Measurements from ENCODE around the gene ZDHHC3. TPM values are rescaled to one million over a fixed set of nuclear protein-coding genes. Genes with fewer than 3 reads are reported as not detected.

ZDHHC3 gene
- total RNA-seq, 1 donor from 2014 or later = 25.6 TPM

- H3K4me3 ChIP-seq (ENCODE audit: low read length in 3 of 3) = no peak overlapping the region
- no peaks in the 10 kb centered on the region for H3K4me1 ChIP-seq (ENCODE audit: control insufficient read depth in 3 of 3, insufficient read depth in 3 of 3, low read length in 3 of 3)
- no peak overlapping the region for H3K9ac ChIP-seq (ENCODE audit: low read depth in 1 of 3, low read length in 3 of 3)
- H3K27me3 ChIP-seq (ENCODE audit: control insufficient read depth in 3 of 3, insufficient read depth in 3 of 3, low read length in 3 of 3) = no peaks in the 10 kb centered on the region
- peaks cover 45 to 57% (median 49%) of the 10 kb centered on the region in 3 donors for H3K36me3 ChIP-seq (ENCODE audit: control insufficient read depth in 3 of 3, insufficient read depth in 3 of 3, low read length in 3 of 3)
- H3K27ac ChIP-seq (ENCODE audit: low read depth, low read length) = no peak overlapping the region
- no peaks in the 10 kb centered on the region for H3K9me3 ChIP-seq (ENCODE audit: control insufficient read depth in 3 of 3, low read length in 3 of 3)
Measured at GRCh38 chr3:44932986-44933944, 42.7 kb downstream of the ZDHHC3 start.

GRCh38 chr3:44932271-44932670 lies 43.7 kb downstream of the ZDHHC3 start:
- Histone ChIP-seq H3K4me3 (ENCODE audit: low read length in 3 of 3) (no peak overlapping the region), H3K9me3 (ENCODE audit: control insufficient read depth in 3 of 3, low read length in 3 of 3) (no peaks in the 10 kb centered on the region), H3K27ac (ENCODE audit: low read depth, low read length) (no peak overlapping the region), H3K4me1 (ENCODE audit: control insufficient read depth in 3 of 3, insufficient read depth in 3 of 3, low read length in 3 of 3) (no peaks in the 10 kb centered on the region), H3K9ac (ENCODE audit: low read depth in 1 of 3, low read length in 3 of 3) (no peak overlapping the region), H3K36me3 (ENCODE audit: control insufficient read depth in 3 of 3, insufficient read depth in 3 of 3, low read length in 3 of 3) (peaks cover 49 to 57% (median 51%) of the 10 kb centered on the region in 3 donors), H3K27me3 (ENCODE audit: control insufficient read depth in 3 of 3, insufficient read depth in 3 of 3, low read length in 3 of 3) (no peaks in the 10 kb centered on the region)

GRCh38 chr3:44931791-44932190 lies 44.2 kb downstream of the ZDHHC3 start:
- Histone ChIP-seq H3K27me3 (ENCODE audit: control insufficient read depth in 3 of 3, insufficient read depth in 3 of 3, low read length in 3 of 3) (no peaks in the 10 kb centered on the region), H3K4me3 (ENCODE audit: low read length in 3 of 3) (no peak overlapping the region), H3K9me3 (ENCODE audit: control insufficient read depth in 3 of 3, low read length in 3 of 3) (no peaks in the 10 kb centered on the region), H3K36me3 (ENCODE audit: control insufficient read depth in 3 of 3, insufficient read depth in 3 of 3, low read length in 3 of 3) (peaks cover 52 to 62% (median 53%) of the 10 kb centered on the region in 3 donors), H3K4me1 (ENCODE audit: control insufficient read depth in 3 of 3, insufficient read depth in 3 of 3, low read length in 3 of 3) (no peaks in the 10 kb centered on the region), H3K9ac (ENCODE audit: low read depth in 1 of 3, low read length in 3 of 3) (no peak overlapping the region), H3K27ac (ENCODE audit: low read depth, low read length) (no peak overlapping the region)

GRCh38 chr3:44930911-44931310 lies 45.1 kb downstream of the ZDHHC3 start:
- Histone ChIP-seq H3K9ac (ENCODE audit: low read depth in 1 of 3, low read length in 3 of 3) (no peak overlapping the region), H3K9me3 (ENCODE audit: control insufficient read depth in 3 of 3, low read length in 3 of 3) (no peaks in the 10 kb centered on the region), H3K36me3 (ENCODE audit: control insufficient read depth in 3 of 3, insufficient read depth in 3 of 3, low read length in 3 of 3) (peaks cover 56 to 69% (median 61%) of the 10 kb centered on the region in 3 donors), H3K4me1 (ENCODE audit: control insufficient read depth in 3 of 3, insufficient read depth in 3 of 3, low read length in 3 of 3) (no peaks in the 10 kb centered on the region), H3K27me3 (ENCODE audit: control insufficient read depth in 3 of 3, insufficient read depth in 3 of 3, low read length in 3 of 3) (no peaks in the 10 kb centered on the region), H3K4me3 (ENCODE audit: low read length in 3 of 3) (no peak overlapping the region), H3K27ac (ENCODE audit: low read depth, low read length) (no peak overlapping the region)

GRCh38 chr3:44929782-44930181 lies 46.2 kb downstream of the ZDHHC3 start:
- Histone ChIP-seq H3K36me3 (ENCODE audit: control insufficient read depth in 3 of 3, insufficient read depth in 3 of 3, low read length in 3 of 3) (peaks cover 56 to 76% (median 67%) of the 10 kb centered on the region in 3 donors), H3K27ac (ENCODE audit: low read depth, low read length) (no peak overlapping the region), H3K27me3 (ENCODE audit: control insufficient read depth in 3 of 3, insufficient read depth in 3 of 3, low read length in 3 of 3) (no peaks in the 10 kb centered on the region), H3K4me1 (ENCODE audit: control insufficient read depth in 3 of 3, insufficient read depth in 3 of 3, low read length in 3 of 3) (no peaks in the 10 kb centered on the region), H3K4me3 (ENCODE audit: low read length in 3 of 3) (no peak overlapping the region), H3K9me3 (ENCODE audit: control insufficient read depth in 3 of 3, low read length in 3 of 3) (no peaks in the 10 kb centered on the region), H3K9ac (ENCODE audit: low read depth in 1 of 3, low read length in 3 of 3) (no peak overlapping the region)

- Histone ChIP-seq H3K4me1 (ENCODE audit: control insufficient read depth in 3 of 3, insufficient read depth in 3 of 3, low read length in 3 of 3) (no peaks in the 10 kb centered on the region), H3K36me3 (ENCODE audit: control insufficient read depth in 3 of 3, insufficient read depth in 3 of 3, low read length in 3 of 3) (peaks cover 48 to 65% (median 62%) of the 10 kb centered on the region in 3 donors)
Measured at GRCh38 chr3:44927371-44927770, 48.6 kb downstream of the ZDHHC3 start.

GRCh38 chr3:44926921-44927320 lies 49.1 kb downstream of the ZDHHC3 start:
- Histone ChIP-seq H3K27ac (ENCODE audit: low read depth, low read length) (no peak overlapping the region), H3K9ac (ENCODE audit: low read depth in 1 of 3, low read length in 3 of 3) (no peak overlapping the region), H3K27me3 (ENCODE audit: control insufficient read depth in 3 of 3, insufficient read depth in 3 of 3, low read length in 3 of 3) (no peaks in the 10 kb centered on the region), H3K4me3 (ENCODE audit: low read length in 3 of 3) (no peak overlapping the region), H3K4me1 (ENCODE audit: control insufficient read depth in 3 of 3, insufficient read depth in 3 of 3, low read length in 3 of 3) (no peaks in the 10 kb centered on the region), H3K36me3 (ENCODE audit: control insufficient read depth in 3 of 3, insufficient read depth in 3 of 3, low read length in 3 of 3) (peaks cover 45 to 66% (median 63%) of the 10 kb centered on the region in 3 donors), H3K9me3 (ENCODE audit: control insufficient read depth in 3 of 3, low read length in 3 of 3) (no peaks in the 10 kb centered on the region)

More at GRCh38 chr3:44927371-44927770, 48.6 kb downstream of the ZDHHC3 start:
- Histone ChIP-seq H3K4me3 (ENCODE audit: low read length in 3 of 3) (no peak overlapping the region), H3K9ac (ENCODE audit: low read depth in 1 of 3, low read length in 3 of 3) (no peak overlapping the region), H3K27ac (ENCODE audit: low read depth, low read length) (no peak overlapping the region), H3K9me3 (ENCODE audit: control insufficient read depth in 3 of 3, low read length in 3 of 3) (no peaks in the 10 kb centered on the region), H3K27me3 (ENCODE audit: control insufficient read depth in 3 of 3, insufficient read depth in 3 of 3, low read length in 3 of 3) (no peaks in the 10 kb centered on the region)

GRCh38 chr3:44926172-44926571 lies 49.8 kb downstream of the ZDHHC3 start:
- Histone ChIP-seq H3K9me3 (ENCODE audit: control insufficient read depth in 3 of 3, low read length in 3 of 3) (no peaks in the 10 kb centered on the region), H3K27me3 (ENCODE audit: control insufficient read depth in 3 of 3, insufficient read depth in 3 of 3, low read length in 3 of 3) (no peaks in the 10 kb centered on the region), H3K4me3 (ENCODE audit: low read length in 3 of 3) (no peak overlapping the region), H3K36me3 (ENCODE audit: control insufficient read depth in 3 of 3, insufficient read depth in 3 of 3, low read length in 3 of 3) (peaks cover 44 to 65% (median 63%) of the 10 kb centered on the region in 3 donors), H3K9ac (ENCODE audit: low read depth in 1 of 3, low read length in 3 of 3) (no peak overlapping the region), H3K27ac (ENCODE audit: low read depth, low read length) (no peak overlapping the region), H3K4me1 (ENCODE audit: control insufficient read depth in 3 of 3, insufficient read depth in 3 of 3, low read length in 3 of 3) (no peaks in the 10 kb centered on the region)

- Histone ChIP-seq H3K27me3 (ENCODE audit: control insufficient read depth in 3 of 3, insufficient read depth in 3 of 3, low read length in 3 of 3) (no peaks in the 10 kb centered on the region), H3K27ac (ENCODE audit: low read depth, low read length) (no peak overlapping the region), H3K4me3 (ENCODE audit: low read length in 3 of 3) (no peak overlapping the region), H3K9me3 (ENCODE audit: control insufficient read depth in 3 of 3, low read length in 3 of 3) (no peaks in the 10 kb centered on the region), H3K9ac (ENCODE audit: low read depth in 1 of 3, low read length in 3 of 3) (no peak overlapping the region), H3K4me1 (ENCODE audit: control insufficient read depth in 3 of 3, insufficient read depth in 3 of 3, low read length in 3 of 3) (peaks cover 0 to 4% (median 0%) of the 10 kb centered on the region in 3 donors), H3K36me3 (ENCODE audit: control insufficient read depth in 3 of 3, insufficient read depth in 3 of 3, low read length in 3 of 3) (peaks cover 45 to 57% (median 51%) of the 10 kb centered on the region in 3 donors)
Measured at GRCh38 chr3:44924457-44925084, 51.4 kb downstream of the ZDHHC3 start.

Data from skeletal muscle tissue (tissue), 4 donors.